ENCODE data around the gene GRIP2. TPM values are rescaled to one million over a fixed set of nuclear protein-coding genes. Genes with fewer than 3 reads are reported as not detected.

The GRIP2 gene
- total RNA-seq, 2 experiments from 2014 or later = not detected

DNA sequence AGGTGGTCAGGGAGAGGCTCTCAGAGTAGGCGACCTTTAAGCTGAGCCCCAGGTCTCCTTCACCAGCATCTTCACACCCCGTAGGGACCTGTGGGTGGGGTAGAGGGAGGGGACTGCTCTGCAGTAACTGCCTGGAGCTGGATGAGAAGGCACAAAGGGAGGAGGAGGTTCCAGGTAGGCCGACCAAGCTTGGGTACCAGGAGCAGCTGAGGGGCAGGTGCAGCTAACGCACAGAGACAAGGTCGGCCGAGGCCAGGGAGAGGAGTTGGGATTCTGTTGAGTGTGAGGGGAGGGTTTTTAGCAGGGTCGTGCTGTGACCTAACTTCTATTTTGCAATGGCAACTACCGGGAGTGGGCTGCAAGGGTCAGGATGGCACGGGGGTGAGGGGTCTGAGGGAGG is 5.9 kb upstream of the GRIP2 start:
- BruUV-seq (replicated peaks) = no TSS peak
- no peak for TF ChIP-seq EZH2phosphoT487 (IDR thresholded peaks at IDR 0.05; ENCODE audit: borderline replicate concordance, low read depth, low read length)
- TF ChIP-seq, protein P1, sequence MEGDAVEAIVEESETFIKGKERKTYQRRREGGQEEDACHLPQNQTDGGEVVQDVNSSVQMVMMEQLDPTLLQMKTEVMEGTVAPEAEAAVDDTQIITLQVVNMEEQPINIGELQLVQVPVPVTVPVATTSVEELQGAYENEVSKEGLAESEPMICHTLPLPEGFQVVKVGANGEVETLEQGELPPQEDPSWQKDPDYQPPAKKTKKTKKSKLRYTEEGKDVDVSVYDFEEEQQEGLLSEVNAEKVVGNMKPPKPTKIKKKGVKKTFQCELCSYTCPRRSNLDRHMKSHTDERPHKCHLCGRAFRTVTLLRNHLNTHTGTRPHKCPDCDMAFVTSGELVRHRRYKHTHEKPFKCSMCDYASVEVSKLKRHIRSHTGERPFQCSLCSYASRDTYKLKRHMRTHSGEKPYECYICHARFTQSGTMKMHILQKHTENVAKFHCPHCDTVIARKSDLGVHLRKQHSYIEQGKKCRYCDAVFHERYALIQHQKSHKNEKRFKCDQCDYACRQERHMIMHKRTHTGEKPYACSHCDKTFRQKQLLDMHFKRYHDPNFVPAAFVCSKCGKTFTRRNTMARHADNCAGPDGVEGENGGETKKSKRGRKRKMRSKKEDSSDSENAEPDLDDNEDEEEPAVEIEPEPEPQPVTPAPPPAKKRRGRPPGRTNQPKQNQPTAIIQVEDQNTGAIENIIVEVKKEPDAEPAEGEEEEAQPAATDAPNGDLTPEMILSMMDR (conservative IDR thresholded peaks at IDR 0.05; ENCODE audit: low read length) = no peak
- Histone ChIP-seq H3K79me2 (ENCODE audit: insufficient read depth, low read depth, low read length) (no peaks in the 10 kb centered on the region), H3K9me2 (ENCODE audit: insufficient read depth, low read length) (no peaks in the 10 kb centered on the region), H4K20me1 (ENCODE audit: insufficient read depth, low read length) (no peaks in the 10 kb centered on the region), H3K4me3 (ENCODE audit: low read depth, low read length, poor library complexity, severe bottlenecking) (no peak overlapping the region), H2AFZ (ENCODE audit: low read length) (no peak overlapping the region), H3K27ac (ENCODE audit: low read depth, low read length, poor library complexity, severe bottlenecking) (no peak overlapping the region), H3K4me2 (ENCODE audit: low read length) (no peak overlapping the region), H3K4me1 (ENCODE audit: insufficient read depth, low read length, poor library complexity, severe bottlenecking) (no peaks in the 10 kb centered on the region), H3K9me3 (ENCODE audit: low read length) (no peaks in the 10 kb centered on the region), H3K36me3 (ENCODE audit: insufficient read depth, low read length) (no peaks in the 10 kb centered on the region)
- intact Hi-C loops (cut with micrococcal nuclease; ENCODE audit: unreplicated experiment) = no loop called here
- DNase-seq (ENCODE audit: low spot score) = no peak
- CTCF ChIA-PET (ENCODE audit: unreplicated experiment) = no interaction called here
- POLR2A ChIA-PET = no interaction called here

DNA sequence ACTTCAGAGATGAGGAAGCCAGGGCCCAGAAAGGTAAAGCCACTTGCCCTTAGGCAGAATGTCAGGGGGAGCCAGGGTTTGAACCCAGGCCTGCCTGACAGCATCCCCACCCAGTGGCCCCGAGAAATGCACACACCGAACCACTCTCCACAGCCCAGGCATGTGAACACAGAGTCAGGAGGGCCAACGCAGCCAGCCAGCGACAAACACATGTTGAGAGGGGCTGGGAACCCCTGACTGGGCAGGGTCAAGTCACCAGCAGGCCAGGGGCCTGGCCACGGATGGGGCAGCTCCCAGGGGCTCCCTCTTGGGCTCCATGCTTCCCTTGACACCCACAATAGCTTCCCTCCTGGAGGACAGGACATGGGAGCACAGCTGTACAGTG is 5.1 kb upstream of the GRIP2 start:
- CTCF ChIA-PET (ENCODE audit: unreplicated experiment) = no interaction called here
- TF ChIP-seq EZH2phosphoT487 (IDR thresholded peaks at IDR 0.05; ENCODE audit: borderline replicate concordance, low read depth, low read length) = no peak
- TF ChIP-seq, protein P1 (conservative IDR thresholded peaks at IDR 0.05; ENCODE audit: low read length) = no peak
- no peak overlapping the region for H3K4me3 ChIP-seq (ENCODE audit: low read depth, low read length, poor library complexity, severe bottlenecking)

DNA sequence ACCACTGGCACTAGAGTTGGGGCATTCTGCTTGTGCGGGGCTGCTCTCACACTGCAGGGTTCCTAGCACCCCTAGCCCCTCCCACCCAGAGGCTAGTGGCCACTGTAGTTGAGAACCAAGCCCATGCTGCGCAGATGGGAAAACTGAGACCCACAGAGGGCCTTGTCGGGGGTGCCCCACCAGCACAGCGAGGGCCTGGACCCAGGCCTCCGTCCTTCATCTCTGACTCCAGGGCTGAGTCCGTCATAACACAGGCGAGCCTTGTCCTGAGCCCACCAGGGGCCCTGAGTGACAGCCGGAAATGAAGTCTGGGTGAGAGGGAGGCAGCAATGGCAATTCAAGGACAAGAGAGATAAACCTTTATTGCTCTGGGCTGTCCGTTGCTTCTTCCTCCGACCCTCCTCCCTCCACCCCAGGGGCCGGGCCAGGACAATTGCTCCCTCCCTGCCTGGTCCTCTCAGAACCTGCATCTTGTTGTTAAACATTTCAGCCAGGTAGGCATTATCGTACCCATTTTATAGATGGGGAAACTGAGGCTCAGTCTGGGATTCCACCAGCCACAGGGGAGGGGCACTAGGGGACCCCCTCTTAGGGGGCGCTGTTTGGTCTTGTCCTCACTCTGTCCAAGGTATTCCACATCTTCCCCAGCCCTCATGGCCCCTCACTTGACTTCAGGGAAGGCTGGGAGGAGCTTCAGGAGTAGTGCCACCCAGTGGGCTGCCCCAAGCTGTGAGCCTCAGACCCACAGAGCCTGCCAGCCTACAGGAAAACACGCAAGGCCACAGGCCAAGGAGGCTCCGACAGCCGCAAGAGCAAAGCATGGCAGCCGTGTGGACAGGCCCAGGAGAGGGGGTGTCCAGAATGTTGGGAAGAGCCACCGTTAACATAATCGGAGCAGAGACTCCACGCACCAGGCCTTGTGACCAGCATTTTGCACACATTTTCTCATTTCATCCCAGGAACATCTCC is 4.4 kb upstream of the GRIP2 start:
- Histone ChIP-seq H3K36me3 (ENCODE audit: insufficient read depth, low read length) (no peaks in the 10 kb centered on the region), H3K4me2 (ENCODE audit: low read length) (no peak overlapping the region), H3K79me2 (ENCODE audit: insufficient read depth, low read depth, low read length) (no peaks in the 10 kb centered on the region), H3K27ac (ENCODE audit: low read depth, low read length, poor library complexity, severe bottlenecking) (no peak overlapping the region), H4K20me1 (ENCODE audit: insufficient read depth, low read length) (no peaks in the 10 kb centered on the region), H3K4me1 (ENCODE audit: insufficient read depth, low read length, poor library complexity, severe bottlenecking) (no peaks in the 10 kb centered on the region), H3K9me3 (ENCODE audit: low read length) (no peaks in the 10 kb centered on the region), H2AFZ (ENCODE audit: low read length) (no peak overlapping the region), H3K9me2 (ENCODE audit: insufficient read depth, low read length) (no peaks in the 10 kb centered on the region), H3K4me3 (ENCODE audit: low read depth, low read length, poor library complexity, severe bottlenecking) (no peak overlapping the region)
- DNase-seq (ENCODE audit: low spot score) = no peak
- intact Hi-C loops (cut with micrococcal nuclease; ENCODE audit: unreplicated experiment) = no loop called here
- TF ChIP-seq, protein P1 (conservative IDR thresholded peaks at IDR 0.05; ENCODE audit: low read length) = 0 out of 2 replicates have a peak, but pooled peaks have one; percentile 33
- TF ChIP-seq EZH2phosphoT487 (IDR thresholded peaks at IDR 0.05; ENCODE audit: borderline replicate concordance, low read depth, low read length) = no peak
- POLR2A ChIA-PET = no interaction called here
- BruUV-seq (replicated peaks) = no TSS peak
- CTCF ChIA-PET (ENCODE audit: unreplicated experiment) = no interaction called here

More for the DNA sequence above, 5.1 kb upstream of the GRIP2 start:
- Histone ChIP-seq H3K36me3 (ENCODE audit: insufficient read depth, low read length) (no peaks in the 10 kb centered on the region), H3K4me2 (ENCODE audit: low read length) (no peak overlapping the region), H3K4me1 (ENCODE audit: insufficient read depth, low read length, poor library complexity, severe bottlenecking) (no peaks in the 10 kb centered on the region), H2AFZ (ENCODE audit: low read length) (no peak overlapping the region), H3K9me2 (ENCODE audit: insufficient read depth, low read length) (no peaks in the 10 kb centered on the region), H3K27ac (ENCODE audit: low read depth, low read length, poor library complexity, severe bottlenecking) (no peak overlapping the region), H3K79me2 (ENCODE audit: insufficient read depth, low read depth, low read length) (no peaks in the 10 kb centered on the region), H4K20me1 (ENCODE audit: insufficient read depth, low read length) (no peaks in the 10 kb centered on the region), H3K9me3 (ENCODE audit: low read length) (no peaks in the 10 kb centered on the region)
- DNase-seq (ENCODE audit: low spot score) = no peak
- BruUV-seq (replicated peaks) = no TSS peak
- intact Hi-C loops (cut with micrococcal nuclease; ENCODE audit: unreplicated experiment) = no loop called here
- POLR2A ChIA-PET = interaction anchor here (0.5 kb wide), 1 partner anchor 18 kb away, joined by 6 read pairs; no protein-coding TSS in a partner anchor

Data from OCI-LY7 (cell line).